ENCODE data around the gene MAP3K2.

Gene MAP3K2

DNA sequence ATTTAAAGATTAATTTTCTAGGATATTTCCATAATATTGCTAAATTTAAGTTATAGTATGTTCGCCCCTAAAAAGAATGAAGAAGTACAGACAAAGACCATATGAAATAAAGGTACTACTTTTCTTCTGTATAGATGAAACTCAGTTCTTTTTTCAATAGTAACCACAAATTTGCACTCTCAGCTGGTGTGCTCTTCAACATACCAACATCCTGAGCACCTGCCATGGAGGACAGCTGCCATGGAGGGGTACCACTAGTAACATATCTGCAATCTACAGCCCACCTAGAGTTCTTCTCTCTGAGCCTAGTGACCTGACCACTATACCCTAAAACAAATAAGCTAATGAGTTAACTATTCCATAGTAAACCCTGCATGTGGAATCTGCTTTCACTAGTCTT is 57.0 kb downstream of the MAP3K2 start:
- H3K4me3 ChIP-seq (replicated peaks; ENCODE audit: low read depth, low read length): no peak overlapping the region
- TF ChIP-seq CTCF (IDR thresholded peaks at IDR 0.05; ENCODE audit: low read depth, low read length, missing control alignments): no peak
- DNase-seq (ENCODE audit: extremely low read depth, low read depth): no peak

DNA sequence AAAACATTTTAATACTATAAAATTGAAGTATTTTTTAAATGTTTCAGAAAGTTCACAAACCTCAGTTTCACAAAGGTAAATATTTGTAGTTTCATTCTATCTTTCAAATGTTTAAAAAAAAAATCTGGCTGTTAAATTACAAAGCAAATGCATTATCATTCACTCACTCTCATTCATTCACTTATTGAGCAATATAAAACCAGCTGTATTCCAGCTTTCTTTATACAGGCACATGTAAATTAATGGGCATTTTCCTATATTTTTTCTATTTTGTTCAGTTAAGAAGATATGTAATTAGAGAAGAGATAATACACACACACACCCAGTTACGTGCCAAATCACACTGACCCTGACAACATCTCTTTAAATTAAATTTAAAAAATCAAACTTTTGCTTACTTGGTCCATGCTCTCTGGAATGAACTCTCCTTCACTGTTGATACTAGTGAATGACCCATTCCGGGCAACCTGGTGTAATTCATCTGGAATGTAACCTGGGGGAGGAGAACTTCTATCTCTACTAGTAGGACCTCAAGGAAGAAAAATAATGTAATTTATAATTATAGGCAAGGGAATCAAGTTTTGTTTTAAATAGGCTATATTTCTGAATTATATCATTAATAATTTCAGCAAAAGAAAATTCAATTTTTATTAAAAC is 61.4 kb downstream of the MAP3K2 start:
- TF ChIP-seq CTCF (IDR thresholded peaks at IDR 0.05; ENCODE audit: low read depth, low read length, missing control alignments): no peak
- no peak overlapping the region for H3K4me3 ChIP-seq (replicated peaks; ENCODE audit: low read depth, low read length)
- DNase-seq (ENCODE audit: extremely low read depth, low read depth): no peak

- peak; percentile 46 for TF ChIP-seq CTCF (IDR thresholded peaks at IDR 0.05; ENCODE audit: low read depth, low read length, missing control alignments)
- DNase-seq (ENCODE audit: extremely low read depth, low read depth): peak; percentile 44
- H3K4me3 ChIP-seq (replicated peaks; ENCODE audit: low read depth, low read length): no peak overlapping the region
Measured at GRCh38 chr2:127324635-127325034, 63.1 kb downstream of the MAP3K2 start.

DNA sequence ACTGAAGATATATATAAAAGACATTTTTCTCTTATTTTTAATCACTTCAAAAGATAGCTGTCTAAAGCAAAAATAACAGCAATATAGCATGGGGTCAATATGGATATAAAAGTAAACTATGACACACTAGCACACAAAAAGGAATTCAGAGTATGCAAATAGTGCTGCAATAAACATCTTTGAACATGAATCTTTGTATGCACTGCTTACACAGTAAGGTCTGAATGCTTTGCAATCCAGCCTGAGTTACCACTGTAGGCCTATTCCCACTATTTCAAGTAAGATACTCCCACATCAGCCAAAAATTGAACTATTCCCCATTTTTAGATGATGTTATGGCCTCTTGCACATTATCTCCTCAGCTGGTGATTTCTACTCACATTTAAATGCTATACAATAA is 66.5 kb downstream of the MAP3K2 start:
- no peak for TF ChIP-seq CTCF (IDR thresholded peaks at IDR 0.05; ENCODE audit: low read depth, low read length, missing control alignments)
- no peak for DNase-seq (ENCODE audit: extremely low read depth, low read depth)
- H3K4me3 ChIP-seq (replicated peaks; ENCODE audit: low read depth, low read length): no peak overlapping the region

- DNase-seq (ENCODE audit: extremely low read depth, low read depth): no peak
- H3K4me3 ChIP-seq (replicated peaks; ENCODE audit: low read depth, low read length): no peak overlapping the region
- TF ChIP-seq CTCF (IDR thresholded peaks at IDR 0.05; ENCODE audit: low read depth, low read length, missing control alignments): no peak
Measured at GRCh38 chr2:127320586-127321275, 67.0 kb downstream of the MAP3K2 start.

GRCh38 chr2:127320067-127320466 is 67.7 kb downstream of the MAP3K2 start:
- DNase-seq (ENCODE audit: extremely low read depth, low read depth): no peak
- no peak overlapping the region for H3K4me3 ChIP-seq (replicated peaks; ENCODE audit: low read depth, low read length)
- no peak for TF ChIP-seq CTCF (IDR thresholded peaks at IDR 0.05; ENCODE audit: low read depth, low read length, missing control alignments)
